HG03025 (cell line): ENCODE data around the gene CENPH.
"Not testable (repeated sequence)": the region's sequence is repeated elsewhere in the genome, so short reads cannot be mapped to it uniquely, and the experiment has no call there.

Source experiments
- ATAC-seq: cut with Tn5 transposase; IDR thresholded peaks from one replicate; pipeline ENCODE4 v1.9.1; 2021; ENCODE audit warnings: mild to moderate bottlenecking, moderate library complexity; ENCODE audit not compliant: unreplicated experiment, low FRiP score

CENPH gene, protein sequence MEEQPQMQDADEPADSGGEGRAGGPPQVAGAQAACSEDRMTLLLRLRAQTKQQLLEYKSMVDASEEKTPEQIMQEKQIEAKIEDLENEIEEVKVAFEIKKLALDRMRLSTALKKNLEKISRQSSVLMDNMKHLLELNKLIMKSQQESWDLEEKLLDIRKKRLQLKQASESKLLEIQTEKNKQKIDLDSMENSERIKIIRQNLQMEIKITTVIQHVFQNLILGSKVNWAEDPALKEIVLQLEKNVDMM

DNA sequence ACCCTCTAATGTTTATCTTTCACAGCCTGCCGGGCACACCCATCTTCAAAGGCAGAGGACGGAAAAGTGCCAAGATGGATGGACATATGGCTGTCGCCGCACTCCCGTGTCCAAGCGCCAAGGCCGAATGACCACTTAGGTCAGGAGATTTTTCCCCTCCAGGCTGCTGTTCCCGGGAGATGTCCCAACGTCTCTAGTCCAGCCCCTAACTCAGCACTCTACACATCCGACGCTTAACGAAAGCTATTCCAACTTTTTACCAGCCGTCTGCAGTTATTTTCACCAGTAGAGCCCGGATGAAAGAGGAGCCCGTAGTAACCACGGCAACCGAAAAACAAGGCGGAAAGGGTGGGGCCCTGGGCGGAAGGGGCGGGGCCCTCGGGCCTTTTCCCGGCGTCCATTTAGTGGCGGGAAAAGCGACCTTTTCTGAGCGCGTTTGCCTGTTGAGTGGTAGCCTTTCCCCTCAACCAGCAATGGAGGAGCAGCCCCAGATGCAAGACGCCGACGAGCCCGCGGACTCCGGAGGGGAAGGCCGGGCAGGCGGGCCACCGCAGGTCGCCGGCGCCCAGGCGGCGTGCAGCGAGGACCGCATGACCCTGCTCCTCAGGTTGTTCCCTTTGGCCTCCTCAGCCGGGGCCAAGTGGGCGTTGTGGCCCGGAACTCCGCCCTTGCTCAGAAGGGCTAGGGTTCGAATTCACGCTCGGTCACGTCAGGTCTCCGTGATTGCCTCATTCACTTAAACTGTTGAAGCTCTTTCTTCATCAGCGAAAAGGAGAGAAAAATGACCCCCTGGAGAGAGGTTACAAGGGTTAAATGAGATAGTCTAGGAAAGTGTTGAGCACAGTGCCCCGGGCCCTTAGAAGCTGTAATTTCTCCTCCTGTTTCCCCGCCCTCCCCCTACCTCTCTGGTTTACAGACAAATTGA lies at the start of gene CENPH:
Gene CENPH, plus strand, starts transcription at position 422 of the 925 bp plus-strand sequence. Its CDS starts 52 bp downstream, at position 474.
- peak; percentile 88 for ATAC-seq

GRCh38 chr5:69140239-69140638 lies 49.1 kb upstream of the CENPH start:
- ATAC-seq, result not testable (repeated sequence)

DNA sequence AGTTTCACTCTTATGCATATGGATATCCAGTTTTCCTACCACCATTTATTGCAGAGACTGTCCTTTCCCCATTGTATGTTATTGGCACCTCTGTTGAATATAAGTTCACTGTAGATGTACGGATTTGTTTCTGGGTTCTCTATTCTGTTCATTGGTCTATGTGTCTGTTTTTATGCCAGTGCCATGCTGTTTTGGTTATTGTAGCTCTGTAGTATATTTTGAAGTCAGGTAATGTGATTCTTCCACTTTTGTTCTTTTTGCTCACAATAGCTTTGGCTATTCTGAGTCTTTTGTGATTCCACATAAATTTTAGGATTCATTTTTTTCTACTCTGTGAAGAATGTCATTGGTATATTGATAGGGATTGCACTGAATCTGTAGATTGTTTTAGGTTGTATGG lies 48.6 kb upstream of the CENPH start:
- ATAC-seq, result no peak

DNA sequence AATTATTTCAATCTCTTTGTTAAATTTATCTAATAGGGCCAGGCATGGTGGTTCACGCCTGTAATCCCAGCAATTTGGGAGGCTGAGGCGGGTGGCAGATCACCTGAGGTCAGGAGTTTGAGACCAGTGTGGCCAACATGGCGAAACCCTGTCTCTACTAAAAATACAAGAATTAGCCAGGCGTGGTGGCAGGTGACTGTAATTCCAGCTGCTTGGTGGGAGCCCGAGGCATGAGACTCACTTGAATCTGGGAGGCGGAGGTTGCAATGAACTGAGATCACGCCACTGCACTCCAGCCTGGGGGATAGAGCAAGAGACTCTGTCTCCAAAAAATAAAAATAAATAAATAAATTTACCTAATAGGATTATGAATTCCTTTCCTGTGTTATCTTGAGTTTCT lies 40.8 kb upstream of the CENPH start:
- ATAC-seq, result not testable (repeated sequence)

- no peak for ATAC-seq
Observed at GRCh38 chr5:69148981-69149675, 40.3 kb upstream of the CENPH start.

- no peak for ATAC-seq
Observed at GRCh38 chr5:69149676-69150010, 39.7 kb upstream of the CENPH start.

- no peak for ATAC-seq
Observed at GRCh38 chr5:69152731-69153130, 36.7 kb upstream of the CENPH start.

DNA sequence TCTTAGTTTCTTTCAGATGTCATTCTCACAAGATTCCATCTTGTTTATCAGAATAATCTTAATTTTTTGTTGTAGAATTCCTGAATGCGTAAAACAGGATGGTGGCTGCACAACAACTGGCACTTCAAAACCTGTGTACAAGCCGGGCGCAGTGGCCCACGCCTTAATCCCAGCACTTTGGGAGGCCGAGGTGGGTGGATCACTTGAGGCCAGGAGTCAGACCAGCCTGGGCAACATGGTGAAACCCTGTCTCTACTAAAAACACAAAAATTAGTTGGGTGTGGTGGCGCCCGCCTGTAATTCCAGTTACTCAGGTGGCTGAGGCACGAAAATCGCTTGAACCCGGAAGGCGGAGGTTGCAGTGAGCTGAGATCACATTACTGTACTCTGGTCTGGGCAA lies 32.9 kb upstream of the CENPH start:
- ATAC-seq, result no peak

DNA sequence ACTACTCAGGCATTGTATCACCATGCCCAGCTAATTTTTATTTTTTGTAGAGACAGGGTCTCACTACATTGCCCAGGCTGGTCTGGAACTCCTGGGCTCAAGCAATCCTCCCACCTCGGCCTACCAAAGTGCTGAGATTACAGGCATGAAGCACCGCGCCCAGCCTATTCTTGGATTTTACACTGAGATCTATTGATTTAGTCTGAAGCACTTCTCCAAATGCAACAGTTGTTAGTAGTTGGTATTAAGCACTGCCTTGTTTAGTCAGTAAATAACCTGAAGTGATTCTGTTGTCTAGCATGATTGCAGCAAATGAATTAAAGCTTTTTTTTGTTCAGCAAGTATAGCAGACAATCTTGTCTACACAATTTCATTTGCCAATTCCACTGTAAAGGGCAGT lies 31.3 kb upstream of the CENPH start:
- no peak for ATAC-seq

GRCh38 chr5:69160651-69161050 lies 28.7 kb upstream of the CENPH start:
- ATAC-seq, result no peak

DNA sequence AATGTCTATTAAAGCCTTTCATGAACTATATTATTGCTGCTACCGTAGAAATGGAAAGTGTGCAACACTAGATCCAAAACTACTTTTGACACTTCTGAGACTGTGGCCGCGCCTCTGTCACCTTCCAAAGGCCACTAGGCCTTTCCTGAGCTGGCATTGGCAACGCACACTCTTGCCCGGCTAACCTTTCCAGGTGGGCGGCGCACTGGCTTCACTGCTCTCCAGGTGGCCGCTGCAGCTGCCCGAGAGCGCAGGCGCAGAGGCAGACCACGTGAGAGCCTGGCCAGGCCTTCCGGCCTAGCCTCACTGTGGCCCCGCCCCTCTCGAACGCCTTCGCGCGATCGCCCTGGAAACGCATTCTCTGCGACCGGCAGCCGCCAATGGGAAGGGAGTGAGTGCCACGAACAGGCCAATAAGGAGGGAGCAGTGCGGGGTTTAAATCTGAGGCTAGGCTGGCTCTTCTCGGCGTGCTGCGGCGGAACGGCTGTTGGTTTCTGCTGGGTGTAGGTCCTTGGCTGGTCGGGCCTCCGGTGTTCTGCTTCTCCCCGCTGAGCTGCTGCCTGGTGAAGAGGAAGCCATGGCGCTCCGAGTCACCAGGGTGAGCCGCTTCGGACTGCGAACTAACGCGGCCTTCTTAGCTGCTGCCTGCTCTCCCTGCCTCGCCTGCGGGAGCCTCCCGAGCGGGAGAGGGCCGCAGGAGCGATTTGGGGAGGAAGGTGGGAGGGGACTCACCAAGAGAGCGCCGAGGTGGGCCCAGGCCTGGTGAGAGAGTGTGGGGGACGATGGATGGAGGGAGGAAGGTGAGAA lies 22.5 kb upstream of the CENPH start, which contains the start of gene CCNB1:
Gene CCNB1, plus strand, starts transcription at position 465 of the 807 bp plus-strand sequence. Its CDS starts 113 bp downstream, at position 578.
- peak; percentile 99 for ATAC-seq

- no peak for ATAC-seq
Observed at GRCh38 chr5:69167493-69167855, 21.9 kb upstream of the CENPH start.

GRCh38 chr5:69167929-69168328 lies 21.5 kb upstream of the CENPH start:
- ATAC-seq, result no peak

- no peak for ATAC-seq
Observed at GRCh38 chr5:69170495-69170894, 18.9 kb upstream of the CENPH start.

DNA sequence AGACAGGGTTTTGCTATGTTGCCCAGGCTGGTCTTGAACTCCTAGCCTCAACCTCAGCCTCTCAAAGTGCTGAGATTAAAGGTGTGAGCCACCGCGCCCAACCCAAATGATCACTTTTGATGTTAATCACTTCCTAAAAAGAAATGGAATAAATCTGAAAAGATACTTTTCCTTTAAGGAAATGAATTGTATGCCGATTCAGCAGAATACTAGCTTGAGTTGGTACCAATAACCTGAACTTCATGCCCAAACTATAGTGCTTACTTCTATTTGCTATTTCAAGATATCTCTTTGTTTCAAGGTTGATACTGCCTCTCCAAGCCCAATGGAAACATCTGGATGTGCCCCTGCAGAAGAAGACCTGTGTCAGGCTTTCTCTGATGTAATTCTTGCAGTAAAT lies 18.4 kb upstream of the CENPH start:
- no peak for ATAC-seq

DNA sequence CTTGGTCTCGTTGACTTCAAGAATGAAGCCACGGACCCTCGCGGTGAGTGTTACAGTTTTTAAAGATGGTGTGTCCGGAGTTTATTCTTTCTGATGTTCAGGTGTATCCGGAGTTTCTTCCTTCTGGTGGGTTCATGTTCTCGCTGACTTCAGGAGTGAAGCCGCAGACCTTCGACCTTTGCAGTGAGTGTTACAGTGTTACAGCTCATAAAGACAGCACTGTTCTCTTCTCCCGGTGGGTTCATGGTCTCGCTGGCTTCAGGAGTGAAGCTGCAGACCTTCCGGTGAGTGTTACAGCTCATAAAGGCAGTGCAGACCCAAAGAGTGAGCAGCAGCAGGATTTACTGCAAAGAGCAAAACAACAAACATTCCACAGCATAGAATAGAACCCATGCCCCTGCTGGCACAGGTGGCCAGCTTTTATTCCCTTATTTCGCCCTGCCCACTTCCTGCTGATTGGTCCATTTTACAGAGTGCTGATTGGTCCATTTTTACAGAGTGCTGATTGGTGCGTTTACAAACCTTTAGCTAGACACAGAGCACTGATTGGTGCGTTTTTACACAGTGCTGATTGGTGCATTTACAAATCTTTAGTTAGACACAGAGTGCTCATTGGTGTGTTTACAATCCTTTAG lies 7.6 kb upstream of the CENPH start:
- ATAC-seq, result not testable (repeated sequence)

DNA sequence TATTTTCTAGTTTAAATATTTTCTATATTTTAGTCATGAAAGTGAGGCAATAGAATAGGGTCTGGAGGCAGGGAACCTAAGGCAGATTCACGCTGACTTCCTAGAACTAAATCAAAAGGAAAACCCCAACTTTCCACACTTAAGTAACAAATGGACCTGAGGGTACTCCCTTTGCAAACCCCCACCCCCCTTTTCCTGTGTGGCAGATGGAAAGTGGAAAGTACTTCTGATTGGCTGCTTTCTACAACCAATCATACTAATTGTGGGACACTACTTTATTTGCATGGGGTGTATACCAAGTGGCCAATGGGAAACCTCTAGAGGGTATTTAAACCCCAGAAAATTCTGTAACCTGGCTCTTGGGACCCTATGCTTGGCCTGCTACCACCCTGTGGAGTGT lies 4.8 kb upstream of the CENPH start:
- ATAC-seq, result no peak

- no peak for ATAC-seq
Observed at GRCh38 chr5:69187342-69187741, 2.0 kb upstream of the CENPH start.

GRCh38 chr5:69188811-69189161 lies 597 bp upstream of the CENPH start:
- no peak for ATAC-seq

GRCh38 chr5:69202497-69202896 lies 13.1 kb downstream of the CENPH start:
- no peak for ATAC-seq
